ENCODE data around the gene GRIK5. TPM values are rescaled to one million over a fixed set of nuclear protein-coding genes. Genes with fewer than 3 reads are reported as not detected.

The GRIK5 gene
- total RNA-seq, 1 experiment from 2014 or later: 43.1 TPM

- Mint-ChIP-seq H3K27me3 (ENCODE audit: low read depth) (peaks cover 3% of the 10 kb centered on the region), H3K4me1 (peaks cover 14 to 42% of the 10 kb centered on the region in 2 experiments), H3K4me3 (no peak overlapping the region), H3K36me3 (ENCODE audit: insufficient read depth in 1 of 3, low read depth in 3 of 3) (peaks cover 2 to 6% (median 3%) of the 10 kb centered on the region in 3 experiments; a peak in 5 of 7 replicates), H3K27ac (no peak overlapping the region), H3K9me3 (no peaks in the 10 kb centered on the region)
- H2BK15ac ChIP-seq (ENCODE audit: low read depth, low read length): no peak overlapping the region
- H4K5ac ChIP-seq (ENCODE audit: insufficient read length, low read depth, low read length): no peak overlapping the region
- no peak overlapping the region for H3K27ac ChIP-seq (ENCODE audit: insufficient read length, low read depth, low read length)
- TF ChIP-seq CTCF (conservative IDR thresholded peaks at IDR 0.05): no peak
- H2BK120ac ChIP-seq (ENCODE audit: low read depth, low read length, poor library complexity, severe bottlenecking): no peak overlapping the region
- DNase-seq: no peak
- no peak overlapping the region for H2AFZ ChIP-seq (ENCODE audit: low read length)
- no peaks in the 10 kb centered on the region for H3K4me1 ChIP-seq (ENCODE audit: insufficient read depth, low read length)
- H3T11ph ChIP-seq (ENCODE audit: low read length): no peak overlapping the region
- no peaks in the 10 kb centered on the region for H3K27me3 ChIP-seq (ENCODE audit: insufficient read depth, low read length)
- H3K9me3 ChIP-seq (ENCODE audit: control insufficient read depth, low read depth, low read length): no peaks in the 10 kb centered on the region
- H2BK20ac ChIP-seq (ENCODE audit: low read depth, low read length, poor library complexity, severe bottlenecking): no peak overlapping the region
- H3K23ac ChIP-seq (ENCODE audit: insufficient read length, low read depth, low read length): no peak overlapping the region
- H3K4ac ChIP-seq (ENCODE audit: low read depth, low read length): no peak overlapping the region
- H4K8ac ChIP-seq (replicated peaks; ENCODE audit: insufficient read length, low read depth, low read length): no peak overlapping the region
- H3K4me2 ChIP-seq (ENCODE audit: insufficient read depth, insufficient read length, low read length): no peak overlapping the region
- H3K23me2 ChIP-seq (ENCODE audit: insufficient read length, low read depth, low read length, poor library complexity, severe bottlenecking): no peaks in the 10 kb centered on the region
- H3K9ac ChIP-seq (ENCODE audit: extremely low read depth, insufficient read length, low read length): no peak overlapping the region
- no peaks in the 10 kb centered on the region for H4K20me1 ChIP-seq (ENCODE audit: control insufficient read depth, insufficient read depth, insufficient read length)
- H3K79me2 ChIP-seq (ENCODE audit: insufficient read depth, low read length): no peaks in the 10 kb centered on the region
- no peak overlapping the region for H2BK12ac ChIP-seq (ENCODE audit: insufficient read length, low read depth, low read length)
- WGBS (ENCODE audit: extremely low coverage, insufficient read length, low lambda C conversion rate): no CpG with 5 or more reads among the region's 11 CpGs
- H2BK5ac ChIP-seq (ENCODE audit: insufficient read length, low read length): no peak overlapping the region
- no peak overlapping the region for H3K56ac ChIP-seq (ENCODE audit: insufficient read length, low read depth, low read length)
- H3K79me1 ChIP-seq (ENCODE audit: insufficient read depth, low read depth, low read length, poor library complexity, severe bottlenecking): no peaks in the 10 kb centered on the region
- H3K14ac ChIP-seq (ENCODE audit: insufficient read depth, low read length): no peak overlapping the region
- no peak overlapping the region for H4K91ac ChIP-seq (ENCODE audit: insufficient read length, low read depth, low read length)
- no peak overlapping the region for H3K18ac ChIP-seq (ENCODE audit: insufficient read length, low read depth, low read length)
- H2AK5ac ChIP-seq (ENCODE audit: insufficient read length, low read length): no peak overlapping the region
Measured at GRCh38 chr19:42086770-42087550, 17.0 kb upstream of the GRIK5 start.

Data from H9 (cell line).